Large intestine (tissue), 3 donors: ENCODE results near the gene CEP131. TPM values are rescaled to one million over a fixed set of nuclear protein-coding genes. Genes with fewer than 3 reads are reported as not detected.
"Not testable (repeated sequence)": the region's sequence is repeated elsewhere in the genome, so short reads cannot be mapped to it uniquely, and the experiment has no call there.

ENCODE experiments used
- DNase-seq, 2 donors: peaks; one replicate each; pipeline versions ENCODE4 v3.0.0 to v3.0.0-alpha.2; 2013
- H3K27ac ChIP-seq: one replicate; pipeline ENCODE4 v1.5.1; 2013; ENCODE audit warnings: low read length
- H3K27me3 ChIP-seq: 2 replicates; pipeline ENCODE4 v1.6.1; 2013; ENCODE audit warnings: low read length; ENCODE audit not compliant: control insufficient read depth, insufficient read depth
- H3K36me3 ChIP-seq: 2 replicates; pipeline ENCODE4 v1.6.1; 2013; ENCODE audit warnings: low read length; ENCODE audit not compliant: control insufficient read depth, insufficient read depth
- H3K4me1 ChIP-seq: one replicate; pipeline ENCODE4 v1.6.1; 2013; ENCODE audit warnings: low read length; ENCODE audit not compliant: control insufficient read depth, insufficient read depth
- H3K4me3 ChIP-seq: one replicate; pipeline ENCODE4 v1.5.1; 2013; ENCODE audit warnings: low read length
- H3K9me3 ChIP-seq: one replicate; pipeline ENCODE4 v1.6.1; 2013; ENCODE audit warnings: mild to moderate bottlenecking, low read depth, low read length, moderate library complexity; ENCODE audit not compliant: control insufficient read depth
- WGBS: methylation state at CpG from one replicate; pipeline ENCODE4 v1.1.5; 2013; ENCODE audit warnings: low lambda C conversion rate; ENCODE audit not compliant: insufficient coverage; 5-methylcytosine and 5-hydroxymethylcytosine counted together
- polyA plus RNA-seq: library from polyadenylated mRNA; unstranded; fragments of 120-200 nt; gene quantifications from one replicate; pipeline ENCODE4 v1.2.1, GENCODE V29; 2013

Gene CEP131
- polyA plus RNA-seq, 1 donor = 9.0 TPM

DNA sequence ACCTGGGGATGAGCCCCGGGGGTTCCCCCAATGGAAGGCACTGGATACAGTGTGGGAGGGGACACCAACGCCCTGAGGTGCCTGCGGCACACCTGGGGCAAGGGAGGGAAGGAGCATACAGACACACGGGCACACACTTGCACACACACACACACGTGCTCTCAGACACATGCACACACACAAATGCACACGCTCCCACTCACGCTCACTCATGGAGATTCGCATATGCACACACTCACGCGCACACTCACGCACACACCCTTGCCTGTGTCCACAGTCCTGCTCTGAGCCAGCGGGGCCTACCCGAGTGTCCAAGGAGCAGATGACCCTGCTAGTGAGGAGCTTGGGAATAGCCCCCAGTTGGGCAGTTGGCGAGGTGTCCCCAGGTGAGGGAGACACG lies 74.2 kb downstream of the CEP131 start:
- DNase-seq = no peak
- Histone ChIP-seq H3K27ac (no peak overlapping the region), H3K36me3 (no peaks in the 10 kb centered on the region), H3K27me3 (no peaks in the 10 kb centered on the region), H3K9me3 (no peaks in the 10 kb centered on the region), H3K4me1 (peaks cover 8% of the 10 kb centered on the region), H3K4me3 (no peak overlapping the region)
- no CpG with 5 or more reads among the region's 15 CpGs for WGBS

DNA sequence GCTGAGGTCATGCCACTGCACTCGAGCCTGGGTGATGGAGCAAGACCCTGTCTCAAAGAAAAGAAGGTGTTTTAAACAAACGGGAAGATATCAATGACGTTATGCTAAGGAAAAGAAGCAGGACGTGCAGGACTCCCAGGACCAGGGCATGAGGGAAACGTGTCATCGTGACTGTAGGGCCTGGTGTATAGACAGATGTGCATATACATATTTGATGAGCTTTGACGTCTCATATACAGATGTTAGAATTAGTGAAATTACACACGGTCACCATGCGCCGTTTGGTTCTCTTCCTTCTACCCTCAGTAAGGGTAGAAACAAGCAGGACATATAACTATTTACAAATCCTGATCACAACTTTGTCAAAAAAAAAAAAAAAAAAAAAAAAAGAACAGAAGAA lies 75.1 kb downstream of the CEP131 start:
- WGBS = 72% methylated on average over 3 of the region's 10 CpGs
- H3K27me3 ChIP-seq = no peaks in the 10 kb centered on the region
- DNase-seq = no peak
- no peak overlapping the region for H3K4me3 ChIP-seq
- no peaks in the 10 kb centered on the region for H3K36me3 ChIP-seq
- H3K4me1 ChIP-seq = peaks cover 17% of the 10 kb centered on the region
- peaks cover 3% of the 10 kb centered on the region for H3K9me3 ChIP-seq
- no peak overlapping the region for H3K27ac ChIP-seq

DNA sequence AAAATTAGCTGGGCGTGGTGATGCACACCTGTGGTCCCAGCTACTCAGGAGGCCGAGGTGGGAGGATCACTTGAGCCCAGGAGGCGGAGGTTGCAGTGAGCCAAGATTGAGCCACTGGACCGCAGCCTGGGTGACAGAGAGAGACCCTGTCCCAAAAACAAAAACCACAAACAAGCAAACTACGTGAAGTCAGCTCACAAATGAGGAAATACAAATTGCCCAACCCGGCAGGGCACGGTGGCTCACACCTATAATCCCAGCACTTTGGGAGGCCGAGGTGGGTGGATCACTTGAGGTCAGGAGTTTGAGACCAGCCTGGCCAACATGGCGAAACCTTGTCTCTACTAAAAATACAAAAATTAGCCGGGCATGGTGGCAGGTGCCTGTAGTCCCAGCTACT lies 76.6 kb downstream of the CEP131 start:
- H3K9me3 ChIP-seq, H3K27me3 ChIP-seq, H3K36me3 ChIP-seq, H3K4me3 ChIP-seq, H3K27ac ChIP-seq, DNase-seq: not testable (repeated sequence)
- WGBS = no CpG with 5 or more reads among the region's 10 CpGs
- peaks cover 21% of the 10 kb centered on the region for H3K4me1 ChIP-seq

DNA sequence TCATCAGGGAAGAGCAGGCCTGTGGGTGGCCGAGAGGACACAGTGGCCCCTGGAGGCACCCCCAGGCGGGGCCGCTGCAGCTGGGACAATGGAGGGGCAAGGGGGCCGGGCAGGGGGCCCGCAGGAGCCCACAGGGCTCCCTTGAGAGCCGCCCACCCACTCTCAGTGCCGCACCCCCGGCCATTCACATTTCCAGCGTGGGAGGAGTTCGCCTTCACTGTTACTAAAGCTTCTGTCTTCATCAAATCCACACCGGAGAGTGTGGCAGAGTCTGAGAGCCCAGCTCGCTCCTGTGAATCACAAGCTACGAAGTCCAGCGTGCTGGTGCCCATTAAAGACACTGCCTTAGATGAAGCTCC lies 78.4 kb downstream of the CEP131 start:
- H3K27me3 ChIP-seq = no peaks in the 10 kb centered on the region
- no peak overlapping the region for H3K27ac ChIP-seq
- DNase-seq = no peak
- WGBS = no CpG with 5 or more reads among the region's 14 CpGs
- no peaks in the 10 kb centered on the region for H3K36me3 ChIP-seq
- peaks cover 3% of the 10 kb centered on the region for H3K9me3 ChIP-seq
- peaks cover 21% of the 10 kb centered on the region for H3K4me1 ChIP-seq
- no peak overlapping the region for H3K4me3 ChIP-seq

DNA sequence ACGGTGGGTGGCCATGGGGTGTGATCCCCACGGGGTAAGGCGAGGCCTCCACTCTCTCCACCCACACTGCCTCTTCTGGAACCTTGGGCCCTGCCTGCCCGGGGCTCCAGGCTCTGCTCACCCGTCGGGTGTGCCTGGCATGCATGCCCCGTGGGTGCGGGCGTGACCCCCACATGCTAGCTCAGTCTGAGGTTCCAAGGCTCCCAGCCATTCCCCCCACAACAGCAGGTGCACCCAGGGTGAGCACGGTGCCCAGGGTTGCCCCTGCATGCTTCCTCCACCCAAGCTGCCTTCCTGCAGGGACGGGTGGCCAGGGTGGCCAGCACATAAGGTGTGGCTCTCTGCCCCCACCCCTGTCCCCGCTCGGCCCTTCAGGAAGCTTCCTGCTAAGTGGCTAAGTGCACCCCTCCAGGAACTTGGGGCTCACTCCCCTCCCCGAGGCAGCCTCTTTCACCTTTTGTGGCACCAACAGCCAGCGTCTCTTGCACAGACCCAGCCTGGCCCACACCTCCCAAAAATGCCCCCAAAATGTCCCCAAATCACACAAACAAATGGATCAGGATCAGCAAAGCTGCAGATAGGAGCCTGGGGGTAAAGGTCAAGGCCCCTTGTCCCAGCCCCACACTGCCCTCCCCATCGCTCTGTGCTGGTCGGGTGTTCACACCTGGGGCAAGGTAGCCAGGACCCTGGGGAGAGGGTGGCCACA lies 78.9 kb downstream of the CEP131 start:
- peak in 1 of 2 donors; percentile 21 for DNase-seq
- Histone ChIP-seq H3K27me3 (no peaks in the 10 kb centered on the region), H3K36me3 (no peaks in the 10 kb centered on the region), H3K4me1 (peaks cover 21% of the 10 kb centered on the region), H3K9me3 (peaks cover 3% of the 10 kb centered on the region), H3K4me3 (no peak overlapping the region), H3K27ac (no peak overlapping the region)
- WGBS = no CpG with 5 or more reads among the region's 17 CpGs

DNA sequence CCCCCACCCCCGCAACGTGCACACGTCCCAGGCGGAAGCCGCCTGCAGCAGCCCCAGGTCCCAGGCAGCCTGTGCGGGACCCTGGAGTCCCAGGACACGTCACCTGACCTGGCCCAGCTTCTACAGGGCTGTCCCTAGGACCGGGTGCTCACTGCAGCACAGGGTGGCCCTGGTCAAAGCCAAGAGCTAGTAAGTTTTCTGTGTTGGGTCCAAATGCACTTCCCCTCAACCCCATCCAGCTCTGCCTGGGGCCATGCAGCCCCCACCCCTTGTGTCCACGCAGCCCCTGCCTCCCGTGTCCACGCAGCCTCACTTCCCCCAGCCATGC lies 79.6 kb downstream of the CEP131 start:
- H3K27ac ChIP-seq = peak overlapping the region; percentile 52
- H3K36me3 ChIP-seq = no peaks in the 10 kb centered on the region
- peaks cover 21% of the 10 kb centered on the region for H3K4me1 ChIP-seq
- H3K4me3 ChIP-seq = no peak overlapping the region
- no peak for DNase-seq
- H3K27me3 ChIP-seq = no peaks in the 10 kb centered on the region
- peaks cover 6% of the 10 kb centered on the region for H3K9me3 ChIP-seq
- no CpG with 5 or more reads among the region's 11 CpGs for WGBS

DNA sequence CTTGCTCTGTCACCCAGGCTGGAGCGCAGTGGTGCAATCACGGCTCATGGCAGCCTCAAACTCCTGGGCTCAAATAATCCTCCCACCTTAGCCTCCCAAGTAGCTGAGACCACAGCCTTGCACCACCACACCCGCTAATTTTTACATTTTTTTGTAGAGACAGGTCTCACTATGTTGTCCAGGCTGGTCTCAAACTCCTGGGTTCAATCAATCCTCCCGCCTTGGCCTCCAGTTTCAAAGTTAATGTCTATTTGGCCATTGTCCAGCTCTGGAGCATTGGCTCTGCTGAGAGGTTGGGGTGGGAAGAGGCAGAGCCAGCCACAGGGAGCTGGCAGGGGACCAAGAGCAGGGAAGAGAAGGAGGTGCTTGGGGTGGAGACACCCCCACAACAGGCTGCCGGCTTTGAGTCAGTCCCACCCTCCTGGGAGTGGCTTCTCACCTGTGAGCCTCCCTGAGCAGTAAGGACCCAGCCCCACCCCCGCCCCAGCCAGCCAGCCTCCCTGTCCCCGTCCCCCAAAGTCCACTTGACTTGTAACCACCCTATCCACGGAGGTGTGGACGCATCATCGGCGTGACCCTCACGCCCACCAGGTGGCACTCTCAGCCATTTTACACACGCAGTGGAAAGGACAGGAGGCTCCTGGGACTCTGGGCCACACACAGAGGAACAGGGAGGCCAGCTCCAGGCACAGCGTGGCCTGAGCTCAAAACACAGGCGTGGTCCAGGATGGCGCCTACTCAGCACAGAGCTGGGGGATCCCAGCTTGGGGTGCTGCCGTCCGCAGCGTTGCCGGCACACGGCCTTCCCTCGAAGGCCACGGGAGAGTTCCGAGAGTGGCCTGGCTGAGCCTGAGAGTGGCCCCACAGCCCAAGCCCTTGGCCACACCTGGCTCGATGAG lies 80.2 kb downstream of the CEP131 start:
- no peaks in the 10 kb centered on the region for H3K27me3 ChIP-seq
- H3K4me1 ChIP-seq = peaks cover 21% of the 10 kb centered on the region
- DNase-seq = peak; percentile 94 to 96
- H3K27ac ChIP-seq = peak overlapping the region; percentile 52
- no peak overlapping the region for H3K4me3 ChIP-seq
- H3K9me3 ChIP-seq = peaks cover 7% of the 10 kb centered on the region
- no CpG with 5 or more reads among the region's 25 CpGs for WGBS
- no peaks in the 10 kb centered on the region for H3K36me3 ChIP-seq

DNA sequence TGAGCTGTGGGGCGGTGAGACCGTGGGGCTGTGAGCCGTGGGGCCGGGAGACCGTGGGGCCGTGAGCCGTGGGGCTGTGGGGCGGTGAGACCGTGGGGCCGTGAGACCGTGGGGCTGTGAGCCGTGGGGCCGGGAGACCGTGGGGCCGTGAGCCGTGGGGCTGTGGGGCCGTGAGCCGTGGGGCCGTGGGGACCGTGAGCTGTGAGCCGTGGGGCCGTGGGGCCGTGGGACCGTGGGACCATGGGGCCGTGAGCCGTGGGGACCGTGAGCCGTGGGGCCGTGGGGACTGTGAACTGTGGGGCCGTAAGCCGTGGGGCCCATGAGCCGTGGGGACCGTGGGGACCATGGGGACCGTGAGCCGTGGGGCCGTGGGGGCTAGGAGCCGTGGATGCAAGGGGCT lies 82.1 kb downstream of the CEP131 start:
- H3K4me3 ChIP-seq = no peak overlapping the region
- no peak overlapping the region for H3K27ac ChIP-seq
- peaks cover 21% of the 10 kb centered on the region for H3K4me1 ChIP-seq
- H3K36me3 ChIP-seq = no peaks in the 10 kb centered on the region
- no peaks in the 10 kb centered on the region for H3K27me3 ChIP-seq
- no peak for DNase-seq
- WGBS = no CpG with 5 or more reads among the region's 37 CpGs
- H3K9me3 ChIP-seq = peaks cover 7% of the 10 kb centered on the region

DNA sequence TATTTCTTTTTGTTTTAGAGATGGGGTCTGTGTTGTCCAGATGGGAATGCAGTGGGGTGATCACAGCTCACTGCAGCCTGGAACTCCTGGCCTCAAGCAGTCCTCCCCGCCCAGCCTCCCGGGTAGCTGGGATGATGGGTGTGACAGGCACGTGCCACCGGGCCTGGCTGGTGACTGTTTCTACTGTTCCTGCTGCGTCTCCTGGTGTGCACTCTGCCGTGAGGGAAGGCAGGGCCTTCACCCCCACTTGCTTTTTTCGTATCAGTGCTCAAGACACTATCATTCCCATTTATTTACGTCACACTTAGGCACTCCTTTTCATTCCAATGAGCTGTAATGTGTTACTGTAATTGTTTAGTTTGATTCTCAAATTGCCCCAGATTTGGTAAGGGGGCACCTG lies 82.7 kb downstream of the CEP131 start:
- WGBS = no CpG with 5 or more reads among the region's 8 CpGs
- DNase-seq = no peak
- H3K27ac ChIP-seq = no peak overlapping the region
- H3K4me3 ChIP-seq = no peak overlapping the region
- H3K4me1 ChIP-seq = peaks cover 21% of the 10 kb centered on the region
- peaks cover 7% of the 10 kb centered on the region for H3K9me3 ChIP-seq
- no peaks in the 10 kb centered on the region for H3K27me3 ChIP-seq
- no peaks in the 10 kb centered on the region for H3K36me3 ChIP-seq
